Measurements from ENCODE around the gene ACVR1B. TPM values are rescaled to one million over a fixed set of nuclear protein-coding genes. Genes with fewer than 3 reads are reported as not detected.

ACVR1B gene
- total RNA-seq, 4 donors from 2014 or later = 67.4 to 87.0 (median 80.5) TPM

GRCh38 chr12:51954561-51955361, 3.3 kb downstream of the ACVR1B start:
- TF ChIP-seq CTCF (IDR thresholded peaks at IDR 0.05) (no peak), POLR2A (IDR thresholded peaks at IDR 0.05) (no peak)
- 35 to 40% methylated on average over 7 of the region's 7 CpGs for WGBS, 2 donors
- intact Hi-C loops (cut with DNase I; ENCODE audit: low total_unique reads) = no loop called here
- peak; percentile 9 to 40 for DNase-seq (ENCODE audit: low spot score in 2 of 2)
- no peak overlapping the region for H3K4me3 ChIP-seq (ENCODE audit: low read depth, poor library complexity, severe bottlenecking)

- intact Hi-C loops (cut with DNase I; ENCODE audit: low total_unique reads) = no loop called here
- peak in 1 of 2 donors; percentile 63 for DNase-seq (ENCODE audit: low spot score in 2 of 2)
- no peak overlapping the region for H3K4me3 ChIP-seq (ENCODE audit: low read depth, poor library complexity, severe bottlenecking)
- 62 to 68% methylated on average over 1 of the region's 1 CpG for WGBS, 2 donors
- TF ChIP-seq CTCF (IDR thresholded peaks at IDR 0.05) = no peak
Measured at GRCh38 chr12:51955702-51956101, 4.2 kb downstream of the ACVR1B start.

DNA sequence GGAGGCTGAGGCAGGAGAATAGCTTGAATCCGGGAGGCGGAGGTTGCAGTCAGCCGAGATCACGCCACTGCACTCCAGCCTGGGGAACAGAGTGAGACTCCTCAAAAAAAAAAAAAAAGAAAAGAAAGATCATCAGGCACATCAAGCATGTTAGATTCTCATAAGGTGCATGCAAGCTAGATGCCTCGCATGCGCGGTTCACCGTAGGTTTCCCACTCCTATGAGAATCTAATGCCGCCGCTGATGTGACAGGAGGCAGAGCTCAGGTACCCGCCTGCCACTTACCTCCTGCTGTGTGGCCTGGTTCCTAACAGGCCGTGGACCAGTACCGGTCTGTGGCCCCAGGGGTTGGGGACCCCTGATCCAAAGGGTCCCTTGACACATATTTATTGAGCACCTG, 7.0 kb downstream of the ACVR1B start:
- 95% methylated on average over 13 of the region's 13 CpGs for WGBS, 2 donors
- intact Hi-C loops (cut with DNase I; ENCODE audit: low total_unique reads) = no loop called here
- DNase-seq (ENCODE audit: low spot score in 2 of 2) = peak in 1 of 2 donors; percentile 17
- H3K4me3 ChIP-seq (ENCODE audit: low read depth, poor library complexity, severe bottlenecking) = no peak overlapping the region
- TF ChIP-seq CTCF (IDR thresholded peaks at IDR 0.05) (no peak), POLR2A (IDR thresholded peaks at IDR 0.05) (no peak)

DNA sequence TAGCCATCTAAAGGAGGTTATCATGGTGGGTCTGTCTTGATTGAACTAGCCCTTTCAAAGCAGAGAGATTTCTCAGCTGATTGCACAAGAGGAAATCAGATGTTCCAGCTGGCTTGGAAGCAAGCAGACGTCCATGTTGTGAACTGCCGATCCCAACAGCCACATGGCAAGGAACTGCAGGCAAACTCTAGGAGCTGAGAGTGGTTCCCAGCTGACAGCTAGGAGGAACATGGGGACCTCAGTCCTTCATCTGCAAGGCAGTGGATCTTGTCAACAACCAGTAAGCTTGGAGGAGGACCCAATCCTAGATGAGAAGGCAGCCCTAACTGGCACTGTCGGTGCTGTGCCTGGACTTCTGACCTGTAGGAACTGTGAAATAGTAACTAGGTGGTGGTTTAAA, 7.7 kb downstream of the ACVR1B start:
- no peak overlapping the region for H3K4me3 ChIP-seq (ENCODE audit: low read depth, poor library complexity, severe bottlenecking)
- DNase-seq (ENCODE audit: low spot score in 2 of 2) = peak; percentile 61 to 83
- TF ChIP-seq CTCF (IDR thresholded peaks at IDR 0.05) (no peak), POLR2A (IDR thresholded peaks at IDR 0.05) (no peak)
- WGBS, 2 donors = 28 to 40% methylated on average over 3 of the region's 3 CpGs
- intact Hi-C loops (cut with DNase I; ENCODE audit: low total_unique reads) = no loop called here

GRCh38 chr12:51959921-51960320, 8.4 kb downstream of the ACVR1B start:
- 90 to 99% methylated on average over 4 of the region's 4 CpGs for WGBS, 2 donors
- TF ChIP-seq CTCF (IDR thresholded peaks at IDR 0.05) (no peak), POLR2A (IDR thresholded peaks at IDR 0.05) (no peak)
- intact Hi-C loops (cut with DNase I; ENCODE audit: low total_unique reads) = no loop called here
- no peak overlapping the region for H3K4me3 ChIP-seq (ENCODE audit: low read depth, poor library complexity, severe bottlenecking)
- DNase-seq (ENCODE audit: low spot score in 2 of 2) = peak in 1 of 2 donors; percentile 36

DNA sequence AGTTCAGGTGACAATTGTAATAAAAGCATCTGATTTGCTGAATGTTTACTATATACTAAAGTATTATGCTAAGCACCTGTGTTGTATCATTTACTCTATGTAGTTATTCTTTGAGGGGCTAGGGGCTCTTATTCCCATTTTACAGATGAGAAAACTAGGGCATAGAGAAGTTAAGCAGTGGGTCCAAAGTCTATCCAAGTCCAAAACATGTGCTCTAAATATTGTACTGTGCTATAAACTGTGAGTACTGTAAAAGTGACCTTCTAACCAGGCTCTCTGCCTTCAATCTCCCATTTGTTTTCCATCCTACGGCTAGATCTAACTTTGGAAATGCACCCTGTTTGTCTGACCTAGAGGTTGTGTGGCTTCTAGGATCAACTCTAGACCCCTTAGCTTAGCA, 9.0 kb downstream of the ACVR1B start:
- 82 to 84% methylated on average over 1 of the region's 1 CpG for WGBS, 2 donors
- TF ChIP-seq POLR2A (IDR thresholded peaks at IDR 0.05) (no peak), CTCF (IDR thresholded peaks at IDR 0.05) (no peak)
- intact Hi-C loops (cut with DNase I; ENCODE audit: low total_unique reads) = no loop called here
- no peak overlapping the region for H3K4me3 ChIP-seq (ENCODE audit: low read depth, poor library complexity, severe bottlenecking)
- DNase-seq (ENCODE audit: low spot score in 2 of 2) = no peak
